Lung (tissue), 12 donors: ENCODE data around the gene USP34. TPM values are rescaled to one million over a fixed set of nuclear protein-coding genes. Genes with fewer than 3 reads are reported as not detected.

ENCODE experiments used
- ATAC-seq: fragments of 200-7000 bp; cut with Tn5 transposase; one replicate; pipeline ENCODE4 v1.9.1; 2020; ENCODE audit warnings: moderate number of reproducible peaks; ENCODE audit not compliant: insufficient read depth, low FRiP score
- DNase-seq, 3 donors: peaks; one replicate each; pipeline ENCODE4 v3.0.0-alpha.2; 2013 to 2017
- H3K27ac ChIP-seq, 2 donors: one replicate each; pipeline ENCODE4 v1.5.1; 2013; ENCODE audit warnings: mild to moderate bottlenecking in 2 of 2, moderate library complexity in 2 of 2, control low read depth in 1 of 2, inconsistent platforms in 1 of 2, low read depth in 1 of 2, low read length in 1 of 2
- H3K27me3 ChIP-seq, 3 donors: one replicate each; pipeline ENCODE4 v1.5.1; 2013; ENCODE audit warnings: low read length in 2 of 3; ENCODE audit not compliant: control insufficient read depth in 3 of 3, insufficient read depth in 3 of 3
- H3K36me3 ChIP-seq, 4 donors: one replicate each; pipeline ENCODE4 v1.5.1; 2013; ENCODE audit warnings: low read length in 4 of 4, mild to moderate bottlenecking in 1 of 4, moderate library complexity in 1 of 4; ENCODE audit not compliant: control insufficient read depth in 4 of 4, insufficient read depth in 4 of 4
- H3K4me1 ChIP-seq, 5 donors: one replicate each; pipeline ENCODE4 v1.5.1; 2013; ENCODE audit warnings: low read length in 5 of 5, mild to moderate bottlenecking in 2 of 5, moderate library complexity in 1 of 5; ENCODE audit not compliant: control insufficient read depth in 5 of 5, insufficient read depth in 5 of 5
- H3K4me3 ChIP-seq: one replicate; pipeline ENCODE4 v1.5.1; 2013; ENCODE audit warnings: mild to moderate bottlenecking, control low read depth, moderate library complexity
- H3K9ac ChIP-seq, 2 donors: one replicate each; pipeline ENCODE4 v1.5.1; 2013; ENCODE audit warnings: low read length in 2 of 2, control low read depth in 1 of 2; ENCODE audit not compliant: insufficient read depth in 1 of 2
- H3K9me3 ChIP-seq, 4 donors: one replicate each; pipeline ENCODE4 v1.5.1; 2013; ENCODE audit warnings: low read length in 3 of 4, mild to moderate bottlenecking in 1 of 4, moderate library complexity in 1 of 4; ENCODE audit not compliant: control insufficient read depth in 4 of 4, insufficient read depth in 3 of 4
- CTCF ChIP-seq: IDR thresholded peaks from 2 replicates; pipeline ENCODE4 v1.5.1; 2012; ENCODE audit warnings: mild to moderate bottlenecking; ENCODE audit errors: control extremely low read depth, extremely low read depth
- WGBS, 2 donors: extraction: QIAGEN DNeasy Blood & Tissue Kit; methylation state at CpG; one replicate each; pipeline ENCODE4 v1.1.7; 2013; 5-methylcytosine and 5-hydroxymethylcytosine counted together
- polyA plus RNA-seq, 2 donors: library from polyadenylated mRNA; stranded (reverse); fragments of 200-250 nt; gene quantifications; one replicate each; pipeline ENCODE4 v1.2.1, GENCODE V29; 2013
- total RNA-seq, 2 donors: library from RNA; depleted of rRNA in 1 of 2; stranded (reverse); fragments of >200 nt in 1 of 2; gene quantifications; one replicate each; pipeline ENCODE4 v1.2.1, GENCODE V29; 2014 to 2021
- donor health status: control.
- donor health status: control.
- donor health status: Bipolar disorder and iron deficiency.
- donor health status: healthy.
- donor health status: DM: yes; HTN: yes; CAD: no.

Gene USP34
- total and polyA plus RNA-seq, 4 donors, result 38.7 to 233 (median 67.8) TPM

- no peaks in the 10 kb centered on the region for H3K9me3 ChIP-seq
- TF ChIP-seq CTCF, result no peak
- no peaks in the 10 kb centered on the region for H3K4me1 ChIP-seq
- no peaks in the 10 kb centered on the region for H3K27me3 ChIP-seq
- no peak overlapping the region for H3K27ac ChIP-seq
- 68 to 71% methylated on average over 3 of the region's 3 CpGs for WGBS, 2 donors
- DNase-seq (peak in 2 of 3 donors; percentile 13 to 52), ATAC-seq (no peak)
- no peak overlapping the region for H3K9ac ChIP-seq
- peaks cover 0 to 20% (median 12%) of the 10 kb centered on the region in 4 donors for H3K36me3 ChIP-seq
- no peak overlapping the region for H3K4me3 ChIP-seq
These were observed 143.7 kb downstream of the USP34 start for GRCh38 chr2:61327173-61327572.

- Histone ChIP-seq H3K4me1 (no peaks in the 10 kb centered on the region), H3K9ac (no peak overlapping the region), H3K9me3 (no peaks in the 10 kb centered on the region), H3K27me3 (no peaks in the 10 kb centered on the region), H3K27ac (peak overlapping the region in 1 of 2 donors; percentile 32), H3K4me3 (no peak overlapping the region), H3K36me3 (peaks cover 0 to 19% (median 14%) of the 10 kb centered on the region in 4 donors)
- DNase-seq, result peak; percentile 25 to 67 (median 44)
- WGBS, 2 donors, result 70 to 92% methylated on average over 3 of the region's 3 CpGs
- ATAC-seq, result peak; percentile 49
- TF ChIP-seq CTCF, result no peak
These were observed 144.5 kb downstream of the USP34 start for GRCh38 chr2:61326423-61326822.

- H3K9me3 ChIP-seq, result no peaks in the 10 kb centered on the region
- H3K27me3 ChIP-seq, result no peaks in the 10 kb centered on the region
- DNase-seq (no peak), ATAC-seq (no peak)
- no peak overlapping the region for H3K9ac ChIP-seq
- WGBS, 2 donors, result 98 to 100% methylated on average over 3 of the region's 3 CpGs
- H3K36me3 ChIP-seq, result peaks cover 4 to 11% (median 8%) of the 10 kb centered on the region in 4 donors
- H3K27ac ChIP-seq, result no peak overlapping the region
- H3K4me3 ChIP-seq, result no peak overlapping the region
- no peak for TF ChIP-seq CTCF
- no peaks in the 10 kb centered on the region for H3K4me1 ChIP-seq
These were observed 150.7 kb downstream of the USP34 start for GRCh38 chr2:61320181-61320580.

- Histone ChIP-seq H3K9me3 (no peaks in the 10 kb centered on the region), H3K27ac (no peak overlapping the region), H3K4me3 (no peak overlapping the region), H3K9ac (no peak overlapping the region), H3K36me3 (peaks cover 5 to 14% (median 6%) of the 10 kb centered on the region in 4 donors), H3K4me1 (no peaks in the 10 kb centered on the region), H3K27me3 (no peaks in the 10 kb centered on the region)
- 93 to 98% methylated on average over 1 of the region's 1 CpG for WGBS, 2 donors
- no peak for DNase-seq
- ATAC-seq, result no peak
- no peak for TF ChIP-seq CTCF
These were observed 152.3 kb downstream of the USP34 start for GRCh38 chr2:61318553-61318952.
